Esophagus squamous epithelium (tissue), 4 donors: ENCODE data around the gene AHSP.

Experiments
- POLR2A ChIP-seq, 4 donors: fragments of 450-650 bp; IDR thresholded peaks; one replicate each; pipeline ENCODE4 v1.6.1; 2017; ENCODE audit warnings: antibody characterized with exemption in 4 of 4, mild to moderate bottlenecking in 4 of 4, moderate library complexity in 3 of 4
- TF ChIP-seq, protein P1 (sequence below), 6 experiments: fragments of 450-650 bp in 4 of 6; fragments of 200-600 bp in 2 of 6; sonication (generic) in 2 of 6; IDR thresholded peaks; one replicate each; pipeline ENCODE4 v1.5.1; 2016 to 2019; ENCODE audit warnings: antibody characterized with exemption in 6 of 6, mild to moderate bottlenecking in 4 of 6, moderate library complexity in 4 of 6

DNA sequence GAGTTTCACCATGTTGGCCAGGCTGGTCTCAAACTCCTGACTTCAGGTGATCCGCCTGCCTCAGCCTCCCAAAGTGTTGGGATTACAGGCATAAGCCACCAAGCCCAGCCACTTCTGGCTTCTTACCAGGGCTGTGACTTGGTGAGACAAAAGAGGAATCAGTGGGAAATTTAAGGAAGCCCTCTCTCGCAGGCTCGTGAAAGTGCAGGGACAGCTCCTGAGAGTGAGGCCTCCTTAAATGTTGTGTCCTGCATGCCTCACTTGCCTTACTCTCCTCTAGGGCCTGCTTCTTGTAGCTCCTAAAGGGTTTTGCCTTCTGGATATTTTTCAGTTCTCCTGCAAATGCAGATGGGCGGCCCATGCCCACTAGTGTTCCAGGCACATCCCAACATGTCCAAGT lies 5.2 kb downstream of the AHSP start:
- TF ChIP-seq, protein P1, sequence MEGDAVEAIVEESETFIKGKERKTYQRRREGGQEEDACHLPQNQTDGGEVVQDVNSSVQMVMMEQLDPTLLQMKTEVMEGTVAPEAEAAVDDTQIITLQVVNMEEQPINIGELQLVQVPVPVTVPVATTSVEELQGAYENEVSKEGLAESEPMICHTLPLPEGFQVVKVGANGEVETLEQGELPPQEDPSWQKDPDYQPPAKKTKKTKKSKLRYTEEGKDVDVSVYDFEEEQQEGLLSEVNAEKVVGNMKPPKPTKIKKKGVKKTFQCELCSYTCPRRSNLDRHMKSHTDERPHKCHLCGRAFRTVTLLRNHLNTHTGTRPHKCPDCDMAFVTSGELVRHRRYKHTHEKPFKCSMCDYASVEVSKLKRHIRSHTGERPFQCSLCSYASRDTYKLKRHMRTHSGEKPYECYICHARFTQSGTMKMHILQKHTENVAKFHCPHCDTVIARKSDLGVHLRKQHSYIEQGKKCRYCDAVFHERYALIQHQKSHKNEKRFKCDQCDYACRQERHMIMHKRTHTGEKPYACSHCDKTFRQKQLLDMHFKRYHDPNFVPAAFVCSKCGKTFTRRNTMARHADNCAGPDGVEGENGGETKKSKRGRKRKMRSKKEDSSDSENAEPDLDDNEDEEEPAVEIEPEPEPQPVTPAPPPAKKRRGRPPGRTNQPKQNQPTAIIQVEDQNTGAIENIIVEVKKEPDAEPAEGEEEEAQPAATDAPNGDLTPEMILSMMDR (IDR thresholded peaks at IDR 0.05) = no peak
- TF ChIP-seq POLR2A (IDR thresholded peaks at IDR 0.05) = no peak
